Stimulated activated CD8-positive, alpha-beta memory T cell treated with anti-CD3 and anti-CD28 coated beads, Interleukin-7, amount 100 ng/mL, for 48 hours (primary cell): Measurements from ENCODE around the gene RTKN2.
A peak's percentile ranks its signal among the peaks of the same experiment; 100 is the strongest.

Experiments
- DNase-seq, 2 donors: peaks; one replicate each; pipeline ENCODE4 v3.0.0-alpha.2; 2020; ENCODE audit warnings: low read depth in 1 of 2; ENCODE audit errors: extremely low read depth in 1 of 2

RTKN2 gene

GRCh38 chr10:62231371-62231770, 37.3 kb downstream of the RTKN2 start:
- no peak for DNase-seq

DNA sequence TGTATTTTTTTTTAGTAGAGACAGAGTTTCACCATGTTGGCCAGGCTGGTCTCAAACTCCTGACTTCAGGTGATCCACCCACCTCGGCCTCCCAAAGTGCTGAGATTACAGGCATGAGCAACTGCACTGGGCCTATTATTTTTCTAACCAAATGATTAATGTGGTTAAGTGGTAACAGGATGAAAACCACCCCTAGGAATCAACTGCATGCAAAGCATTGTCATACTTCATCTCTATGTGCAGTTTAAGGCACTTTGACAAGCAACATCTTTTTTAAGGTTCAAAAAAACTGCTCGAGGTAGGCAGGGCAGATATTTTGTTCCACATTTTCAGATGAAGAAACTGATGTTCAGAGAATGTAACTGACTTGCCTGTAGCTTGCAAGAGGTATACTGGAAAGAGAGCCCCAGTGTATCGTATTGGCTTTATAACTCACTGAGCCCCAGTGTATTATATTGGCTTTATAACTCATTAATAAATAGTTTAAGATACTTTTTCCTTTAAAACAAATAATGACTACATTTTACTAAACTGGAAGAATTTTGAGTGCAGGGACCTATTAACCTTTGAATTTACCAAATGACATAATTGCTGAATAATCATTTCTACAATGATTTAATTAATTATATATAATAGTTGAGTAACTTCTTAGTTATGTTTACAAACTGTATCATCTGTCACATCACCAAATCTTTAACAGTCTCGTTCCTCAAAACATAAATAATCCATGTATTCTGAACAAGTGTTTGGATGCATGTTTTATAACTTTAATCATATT, 38.1 kb downstream of the RTKN2 start:
- no peak for DNase-seq

DNA sequence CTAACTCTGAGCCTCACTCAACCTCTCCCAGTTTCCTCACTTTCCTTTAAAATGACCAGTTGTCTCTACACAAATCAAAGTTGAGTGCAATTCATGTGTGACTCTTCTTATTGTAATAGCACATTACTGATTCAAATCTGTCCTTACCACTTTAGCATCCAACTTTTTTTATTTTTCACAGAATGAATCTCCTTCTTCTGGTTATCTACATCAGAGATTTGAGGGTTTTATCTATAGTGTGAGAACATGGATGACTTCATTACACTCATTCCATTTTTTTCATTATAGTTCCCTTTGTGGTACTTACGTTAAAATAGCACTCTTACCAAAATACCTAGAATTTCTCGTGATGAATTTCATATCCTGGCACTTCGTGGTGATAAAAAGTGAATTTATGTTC, 43.3 kb downstream of the RTKN2 start:
- no peak for DNase-seq

- DNase-seq: no peak
Observed at GRCh38 chr10:62224606-62225005, 44.0 kb downstream of the RTKN2 start.

GRCh38 chr10:62217683-62218082, 51.0 kb downstream of the RTKN2 start:
- no peak for DNase-seq

- no peak for DNase-seq
Observed at GRCh38 chr10:62214364-62214874, 54.2 kb downstream of the RTKN2 start.

DNA sequence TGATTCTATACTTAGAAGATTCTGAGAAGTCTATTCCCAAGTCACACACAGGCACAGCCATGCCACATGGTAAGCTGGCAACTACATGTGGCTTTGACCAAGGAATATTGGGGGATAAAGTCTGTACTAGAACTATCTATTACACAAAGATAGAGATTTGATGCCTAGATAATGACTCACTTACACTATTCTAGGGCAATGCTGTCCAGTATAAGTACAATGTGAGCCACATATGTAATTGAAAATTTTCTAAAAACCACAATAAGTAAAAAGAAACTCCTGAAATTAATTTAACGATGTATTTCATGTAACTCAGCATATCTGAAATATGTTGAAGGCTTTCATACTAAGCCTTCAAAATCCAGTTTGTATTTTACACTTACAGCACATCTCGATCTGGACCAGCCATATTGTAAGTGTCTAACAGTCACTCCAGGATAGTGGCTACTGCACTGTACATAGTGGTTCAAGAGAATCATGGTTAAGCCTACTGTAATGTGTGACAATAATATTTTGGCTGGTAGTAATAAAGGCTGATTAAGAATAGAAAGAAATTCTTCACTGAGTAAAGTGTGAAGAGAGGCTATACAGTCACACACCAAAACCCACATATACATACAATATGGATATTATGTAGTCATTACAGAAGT, 62.8 kb downstream of the RTKN2 start:
- no peak for DNase-seq

- DNase-seq: no peak
Observed at GRCh38 chr10:62199584-62199983, 69.1 kb downstream of the RTKN2 start.

DNA sequence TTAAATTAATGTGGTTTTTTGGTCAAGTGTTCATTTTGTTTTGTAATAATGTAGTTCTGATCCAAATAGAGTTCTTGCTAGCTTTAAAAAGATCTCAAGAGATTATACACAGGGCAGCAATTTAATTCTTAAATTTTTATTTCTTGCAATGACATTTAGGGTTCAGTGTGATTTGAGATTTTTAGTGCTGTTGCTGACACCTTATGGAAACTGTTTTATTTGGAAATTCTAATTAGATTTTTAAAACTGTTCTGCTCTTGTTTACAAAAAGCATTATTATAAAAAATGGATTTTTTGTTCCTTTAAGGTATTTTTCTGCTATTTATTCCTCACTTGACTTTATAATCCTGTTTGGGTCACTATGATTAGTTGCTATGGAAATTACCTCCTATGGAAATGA, 72.1 kb downstream of the RTKN2 start:
- no peak for DNase-seq

GRCh38 chr10:62195675-62195926, 73.0 kb downstream of the RTKN2 start:
- DNase-seq: no peak

- DNase-seq: no peak
Observed at GRCh38 chr10:62194924-62195674, 73.5 kb downstream of the RTKN2 start.

GRCh38 chr10:62193479-62193878, 75.2 kb downstream of the RTKN2 start:
- DNase-seq: no peak

DNA sequence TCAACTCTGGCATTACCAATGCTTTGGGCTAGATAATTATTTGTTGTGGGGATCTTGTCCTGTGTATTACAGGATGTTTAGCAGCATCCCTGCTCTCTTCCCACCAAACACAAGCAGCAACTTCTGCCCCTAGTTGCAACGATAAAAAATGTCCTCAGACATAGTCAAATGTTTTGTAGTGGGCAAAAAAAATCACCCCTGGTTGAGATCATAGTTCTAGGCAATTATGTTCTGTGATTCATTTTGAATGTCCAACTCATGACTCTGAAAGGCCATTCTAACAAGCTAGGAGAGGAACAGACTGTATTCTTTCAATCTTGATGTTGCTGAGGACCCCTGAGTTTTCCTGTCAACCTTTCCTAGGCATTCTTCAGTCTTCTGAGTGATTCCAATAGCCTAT, 79.5 kb downstream of the RTKN2 start:
- no peak for DNase-seq

DNA sequence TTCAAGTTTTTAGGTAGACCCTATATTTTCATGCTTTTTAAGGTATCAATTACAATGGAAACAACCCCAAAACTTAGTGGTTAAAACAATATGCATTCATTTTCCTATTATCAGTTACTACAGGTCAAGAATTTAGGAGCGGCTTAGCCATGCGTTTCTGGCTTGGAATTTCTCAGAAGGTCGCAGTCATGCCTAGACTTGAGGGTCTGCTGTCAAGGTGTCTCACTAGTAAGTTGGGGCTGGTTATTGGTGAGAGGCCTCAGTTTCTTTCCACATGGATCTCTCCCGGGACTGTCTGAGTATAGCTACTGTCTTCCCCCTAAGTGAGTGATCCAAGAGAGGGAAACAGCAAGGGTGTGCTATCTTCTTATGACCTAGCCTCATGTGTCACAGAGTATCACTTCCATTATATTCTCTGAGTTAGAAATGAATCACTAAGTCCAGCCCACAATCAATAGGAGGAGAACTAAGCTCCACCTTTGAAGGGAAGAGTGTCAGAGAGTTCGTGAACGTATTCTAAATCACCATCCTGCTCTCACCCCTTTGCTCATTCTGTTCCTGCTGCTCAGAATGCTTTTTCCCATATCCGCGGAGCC, 80.5 kb downstream of the RTKN2 start:
- DNase-seq: no peak

GRCh38 chr10:62186999-62187675, 81.5 kb downstream of the RTKN2 start:
- no peak for DNase-seq

DNA sequence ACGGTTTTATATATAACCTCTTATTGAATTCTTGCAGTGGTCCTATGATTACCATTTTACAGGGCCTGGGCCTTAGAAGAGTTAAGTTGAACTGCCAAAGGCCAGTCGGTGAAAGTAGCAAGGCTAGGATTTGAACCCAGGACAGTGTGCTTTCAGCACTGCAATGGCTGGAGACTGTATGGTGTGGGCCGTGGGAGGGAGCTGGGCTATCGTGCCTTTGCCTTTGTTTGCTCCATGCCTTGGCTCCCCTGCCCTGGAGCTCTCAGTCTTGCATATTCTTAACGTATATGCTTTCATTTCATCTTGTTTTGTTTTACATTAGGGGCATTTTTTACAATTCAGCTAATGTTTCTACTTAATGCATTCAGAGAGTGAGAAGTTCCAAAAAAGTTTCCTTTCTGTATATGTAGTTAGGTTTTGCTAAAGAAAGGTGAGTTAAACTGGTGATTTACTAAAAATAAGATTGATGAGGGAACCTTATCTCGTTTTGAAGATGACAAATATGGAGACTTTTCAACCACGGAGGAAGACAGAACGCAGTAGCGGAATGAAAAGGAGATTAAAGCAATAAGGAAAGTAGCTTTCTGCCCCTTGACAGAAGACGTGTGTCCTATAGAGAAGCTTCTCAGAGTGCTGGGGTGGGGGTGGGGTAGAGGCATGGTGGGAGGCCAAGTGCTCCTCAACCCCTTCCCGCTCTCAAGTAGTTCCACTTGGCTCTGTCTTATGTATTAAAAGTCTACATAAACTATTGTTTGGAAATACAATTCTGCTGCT, 82.5 kb downstream of the RTKN2 start:
- DNase-seq: peak; percentile 20 to 53

GRCh38 chr10:62183857-62184795, 84.5 kb downstream of the RTKN2 start:
- DNase-seq: no peak

GRCh38 chr10:62183442-62183841, 85.2 kb downstream of the RTKN2 start:
- DNase-seq: no peak

GRCh38 chr10:62182595-62182994, 86.0 kb downstream of the RTKN2 start:
- no peak for DNase-seq
